AG04450 (cell line): ENCODE measurements around the gene ASF1A. TPM values are rescaled to one million over a fixed set of nuclear protein-coding genes. Genes with fewer than 3 reads are reported as not detected.
"Not testable (repeated sequence)": the region's sequence is repeated elsewhere in the genome, so short reads cannot be mapped to it uniquely, and the experiment has no call there.

Source experiments
- CTCF ChIA-PET: fragments of 300-600, 350-600 bp; formaldehyde crosslinking; extraction: SDS; loops from one replicate; lab custom pipeline; 2022; ENCODE audit warnings: antibody characterized with exemption, inconsistent platforms; lab: Charles Lee
- POLR2A ChIA-PET: fragments of 350-600 bp; formaldehyde crosslinking; extraction: SDS; loops from one replicate; lab custom pipeline; 2021; ENCODE audit warnings: antibody characterized with exemption, inconsistent platforms; lab: Yijun Ruan, JAX
- DNase-seq: peaks from one replicate; pipeline ENCODE4 v3.0.0-alpha.2; 2011; ENCODE audit warnings: low read depth, low spot score
- H3K27ac ChIP-seq: one replicate; pipeline ENCODE4 v1.5.1; 2012; ENCODE audit warnings: low read depth, low read length, control low read depth
- H3K27me3 ChIP-seq: one replicate; pipeline ENCODE4 v1.6.0; 2012; ENCODE audit warnings: low read length; ENCODE audit not compliant: control insufficient read depth, insufficient read depth
- H3K4me3 ChIP-seq: 2 replicates; pipeline ENCODE4 v1.5.1; 2011; ENCODE audit warnings: mild to moderate bottlenecking, low read depth, low read length, control low read depth
- H3K9me3 ChIP-seq: 2 replicates; pipeline ENCODE4 v1.5.1; 2012; ENCODE audit warnings: low read length; ENCODE audit not compliant: control insufficient read depth, insufficient read depth
- CTCF ChIP-seq: IDR thresholded peaks from 2 replicates; pipeline ENCODE4 v1.5.1; 2011; ENCODE audit warnings: low read depth, low read length, control low read depth, inconsistent platforms
- polyA plus RNA-seq: library from polyadenylated mRNA; depleted of rRNA; stranded (reverse); fragments of >200 nt; gene quantifications from 2 replicates; pipeline ENCODE4 v1.2.3, GENCODE V29; 2011

Gene ASF1A
- polyA plus RNA-seq, 1 experiment, result 29.4 TPM

GRCh38 chr6:118867181-118867580 is 26.8 kb upstream of the ASF1A start:
- ChIA-PET POLR2A (no interaction called here), CTCF (no interaction called here)
- TF ChIP-seq CTCF, result no peak
- Histone ChIP-seq H3K4me3 (no peak overlapping the region), H3K9me3 (peaks cover under 1% of the 10 kb centered on the region; the same call in 1 of the 2 replicates), H3K27me3 (no peaks in the 10 kb centered on the region), H3K27ac (no peak overlapping the region)
- DNase-seq, result no peak

GRCh38 chr6:118868901-118869300 is 25.1 kb upstream of the ASF1A start:
- DNase-seq, POLR2A ChIA-PET, H3K27me3 ChIP-seq, H3K9me3 ChIP-seq, H3K27ac ChIP-seq, CTCF ChIA-PET, H3K4me3 ChIP-seq: not testable (repeated sequence)

GRCh38 chr6:118869350-118869749 is 24.6 kb upstream of the ASF1A start:
- POLR2A ChIA-PET, result no interaction called here
- DNase-seq, result no peak
- no peak for TF ChIP-seq CTCF
- no peaks in the 10 kb centered on the region for H3K9me3 ChIP-seq
- no peak overlapping the region for H3K4me3 ChIP-seq
- H3K27me3 ChIP-seq, result no peaks in the 10 kb centered on the region
- no peak overlapping the region for H3K27ac ChIP-seq
- CTCF ChIA-PET, result no interaction called here

- POLR2A ChIA-PET, result no interaction called here
- Histone ChIP-seq H3K4me3 (no peak overlapping the region), H3K9me3 (no peaks in the 10 kb centered on the region), H3K27me3 (no peaks in the 10 kb centered on the region), H3K27ac (no peak overlapping the region)
- no peak for DNase-seq
- TF ChIP-seq CTCF, result no peak
- CTCF ChIA-PET, result no interaction called here
Measured at GRCh38 chr6:118869894-118870589, 23.9 kb upstream of the ASF1A start.

GRCh38 chr6:118871331-118871730 is 22.6 kb upstream of the ASF1A start:
- CTCF ChIA-PET, result no interaction called here
- Histone ChIP-seq H3K9me3 (no peaks in the 10 kb centered on the region), H3K27me3 (no peaks in the 10 kb centered on the region), H3K27ac (no peak overlapping the region), H3K4me3 (no peak overlapping the region)
- no peak for TF ChIP-seq CTCF
- no peak for DNase-seq
- POLR2A ChIA-PET, result no interaction called here
